ENCODE results near the gene KAT8.

KAT8 gene

GRCh38 chr16:31108035-31108793, 9.2 kb upstream of the KAT8 start, which contains the start of gene BCKDK:
Gene BCKDK (plus strand): TSS chr16:31108386. CDS start chr16:31109224, 838 bp downstream.
- peak; percentile 80 for DNase-seq (ENCODE audit: low read depth)

GRCh38 chr16:31108794-31109558, 8.5 kb upstream of the KAT8 start:
- DNase-seq (ENCODE audit: low read depth): no peak

- DNase-seq (ENCODE audit: low read depth): no peak
Observed at GRCh38 chr16:31109622-31110021, 7.8 kb upstream of the KAT8 start.

- DNase-seq (ENCODE audit: low read depth): no peak
Observed at GRCh38 chr16:31110106-31111034, 7.1 kb upstream of the KAT8 start.

- DNase-seq (ENCODE audit: low read depth): no peak
Observed at GRCh38 chr16:31111881-31112466, 5.5 kb upstream of the KAT8 start.

GRCh38 chr16:31112711-31113110, 4.8 kb upstream of the KAT8 start:
- no peak for DNase-seq (ENCODE audit: low read depth)

GRCh38 chr16:31113121-31114120, 4.0 kb upstream of the KAT8 start:
- DNase-seq (ENCODE audit: low read depth): peak; percentile 29

GRCh38 chr16:31114468-31114867, 3.0 kb upstream of the KAT8 start:
- no peak for DNase-seq (ENCODE audit: low read depth)

- DNase-seq (ENCODE audit: low read depth): peak; percentile 94
Observed at GRCh38 chr16:31118223-31119155, 1.0 kb downstream of the KAT8 start.

- no peak for DNase-seq (ENCODE audit: low read depth)
Observed at GRCh38 chr16:31120129-31120528, 2.7 kb downstream of the KAT8 start.

GRCh38 chr16:31125844-31126243, 8.4 kb downstream of the KAT8 start:
- no peak for DNase-seq (ENCODE audit: low read depth)

GRCh38 chr16:31127182-31127581, 9.7 kb downstream of the KAT8 start:
- DNase-seq (ENCODE audit: low read depth): no peak

- no peak for DNase-seq (ENCODE audit: low read depth)
Observed at GRCh38 chr16:31128711-31129567, 11.5 kb downstream of the KAT8 start.

GRCh38 chr16:31129568-31130335, 12.3 kb downstream of the KAT8 start:
- DNase-seq (ENCODE audit: low read depth): no peak

GRCh38 chr16:31130336-31130891, 12.9 kb downstream of the KAT8 start:
- DNase-seq (ENCODE audit: low read depth): no peak

- DNase-seq (ENCODE audit: low read depth): no peak
Observed at GRCh38 chr16:31130899-31131298, 13.4 kb downstream of the KAT8 start.

- DNase-seq (ENCODE audit: low read depth): no peak
Observed at GRCh38 chr16:31131416-31131815, 14.0 kb downstream of the KAT8 start.

Data from ELR (cell line).